Lower leg skin (tissue), 3 donors: ENCODE results near the gene TRIP11.

Experiments used
- POLR2A ChIP-seq, 2 donors: fragments of 450-650 bp; IDR thresholded peaks; one replicate each; pipeline ENCODE4 v1.6.1; 2016 to 2017; ENCODE audit warnings: antibody characterized with exemption in 2 of 2, mild to moderate bottlenecking in 1 of 2, moderate library complexity in 1 of 2
- TF ChIP-seq, protein P1 (sequence below), 3 donors: fragments of 450-650 bp; IDR thresholded peaks; one replicate each; pipeline ENCODE4 v1.5.1; 2016; ENCODE audit warnings: antibody characterized with exemption in 3 of 3, mild to moderate bottlenecking in 3 of 3, moderate library complexity in 2 of 3

DNA sequence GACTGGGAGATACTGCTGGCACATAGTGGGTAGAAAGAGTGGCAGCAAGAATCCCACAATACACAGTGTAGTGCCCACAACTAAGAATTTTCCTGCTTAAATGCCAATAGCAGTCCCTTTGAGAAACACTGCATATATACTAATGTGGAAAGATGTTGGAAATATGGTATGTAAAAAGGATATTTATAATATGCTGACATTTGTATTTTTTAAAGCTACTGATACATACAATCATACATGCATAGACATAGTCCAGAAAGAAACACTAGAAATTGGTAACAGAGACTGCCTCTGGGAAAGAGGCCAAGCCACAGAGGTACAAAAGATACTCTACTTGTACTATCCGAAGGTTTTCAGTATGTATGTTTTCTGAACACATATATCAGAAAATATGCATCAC, 30.3 kb downstream of the TRIP11 start:
- TF ChIP-seq, protein P1, sequence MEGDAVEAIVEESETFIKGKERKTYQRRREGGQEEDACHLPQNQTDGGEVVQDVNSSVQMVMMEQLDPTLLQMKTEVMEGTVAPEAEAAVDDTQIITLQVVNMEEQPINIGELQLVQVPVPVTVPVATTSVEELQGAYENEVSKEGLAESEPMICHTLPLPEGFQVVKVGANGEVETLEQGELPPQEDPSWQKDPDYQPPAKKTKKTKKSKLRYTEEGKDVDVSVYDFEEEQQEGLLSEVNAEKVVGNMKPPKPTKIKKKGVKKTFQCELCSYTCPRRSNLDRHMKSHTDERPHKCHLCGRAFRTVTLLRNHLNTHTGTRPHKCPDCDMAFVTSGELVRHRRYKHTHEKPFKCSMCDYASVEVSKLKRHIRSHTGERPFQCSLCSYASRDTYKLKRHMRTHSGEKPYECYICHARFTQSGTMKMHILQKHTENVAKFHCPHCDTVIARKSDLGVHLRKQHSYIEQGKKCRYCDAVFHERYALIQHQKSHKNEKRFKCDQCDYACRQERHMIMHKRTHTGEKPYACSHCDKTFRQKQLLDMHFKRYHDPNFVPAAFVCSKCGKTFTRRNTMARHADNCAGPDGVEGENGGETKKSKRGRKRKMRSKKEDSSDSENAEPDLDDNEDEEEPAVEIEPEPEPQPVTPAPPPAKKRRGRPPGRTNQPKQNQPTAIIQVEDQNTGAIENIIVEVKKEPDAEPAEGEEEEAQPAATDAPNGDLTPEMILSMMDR (IDR thresholded peaks at IDR 0.05), result no peak
- TF ChIP-seq POLR2A (IDR thresholded peaks at IDR 0.05), result no peak
